CD1c-positive myeloid dendritic cell (primary cell): ENCODE data around the gene CD86.
"Not testable (repeated sequence)": the region's sequence is repeated elsewhere in the genome, so short reads cannot be mapped to it uniquely, and the experiment has no call there.

Experiments
- DNase-seq: peaks from one replicate; pipeline ENCODE4 v3.0.0-alpha.2; 2016; ENCODE audit errors: extremely low spot score

Gene CD86

DNA sequence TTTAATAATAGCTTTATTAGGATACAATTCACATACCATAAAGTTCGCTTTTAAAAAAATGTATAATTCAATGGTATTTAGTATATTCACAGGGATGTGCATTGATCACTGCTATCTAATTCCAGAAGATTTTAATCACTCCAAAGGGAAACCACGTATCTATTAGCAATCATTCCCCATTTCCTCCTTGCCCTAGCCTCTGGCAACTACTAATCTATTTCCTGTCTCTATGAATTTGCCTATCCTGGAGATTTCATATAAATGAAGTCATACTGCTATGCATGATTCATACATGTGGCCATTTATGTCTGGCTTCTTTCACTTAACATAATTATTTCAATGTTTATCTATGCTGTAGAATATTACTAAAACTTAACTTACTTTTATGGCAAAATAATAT lies 96.3 kb downstream of the CD86 start:
- no peak for DNase-seq

DNA sequence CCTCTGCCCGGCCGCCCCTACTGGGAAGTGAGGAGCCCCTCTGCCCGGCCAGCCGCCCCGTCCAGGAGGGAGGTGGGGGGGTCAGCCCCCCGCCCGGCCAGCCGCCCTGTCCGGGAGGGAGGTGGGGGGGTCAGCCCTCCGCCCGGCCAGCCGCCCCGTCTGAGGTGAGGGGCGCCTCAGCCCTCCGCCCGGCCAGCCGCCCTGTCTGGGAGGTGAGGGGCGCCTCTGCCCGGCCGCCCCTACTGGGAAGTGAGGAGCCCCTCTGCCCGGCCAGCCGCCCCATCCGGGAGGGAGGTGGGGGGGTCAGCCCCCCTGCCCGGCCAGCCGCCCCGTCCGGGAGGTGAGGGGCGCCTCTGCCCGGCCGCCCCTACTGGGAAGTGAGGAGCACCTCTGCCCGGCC lies 109.8 kb downstream of the CD86 start:
- DNase-seq: not testable (repeated sequence)

DNA sequence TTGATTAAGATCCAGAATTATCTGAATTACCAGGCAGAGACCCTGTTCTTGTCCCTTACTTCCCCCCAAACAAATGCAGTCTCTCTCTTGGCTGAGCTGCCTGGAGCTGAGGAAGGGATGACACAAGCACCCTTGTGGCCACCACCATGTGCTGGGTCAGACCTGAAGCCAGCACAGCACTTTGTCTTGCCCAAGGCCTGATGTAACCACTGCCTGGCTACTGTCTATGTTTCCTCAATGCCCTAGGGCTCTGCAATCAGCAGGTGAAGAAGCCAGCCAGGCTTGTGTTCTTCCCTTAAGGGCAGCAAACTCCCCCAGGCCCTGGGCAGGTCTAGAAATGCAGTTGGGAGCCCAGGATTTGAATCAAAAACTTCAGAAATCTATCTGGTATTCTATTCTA lies 112.5 kb downstream of the CD86 start:
- DNase-seq: no peak

DNA sequence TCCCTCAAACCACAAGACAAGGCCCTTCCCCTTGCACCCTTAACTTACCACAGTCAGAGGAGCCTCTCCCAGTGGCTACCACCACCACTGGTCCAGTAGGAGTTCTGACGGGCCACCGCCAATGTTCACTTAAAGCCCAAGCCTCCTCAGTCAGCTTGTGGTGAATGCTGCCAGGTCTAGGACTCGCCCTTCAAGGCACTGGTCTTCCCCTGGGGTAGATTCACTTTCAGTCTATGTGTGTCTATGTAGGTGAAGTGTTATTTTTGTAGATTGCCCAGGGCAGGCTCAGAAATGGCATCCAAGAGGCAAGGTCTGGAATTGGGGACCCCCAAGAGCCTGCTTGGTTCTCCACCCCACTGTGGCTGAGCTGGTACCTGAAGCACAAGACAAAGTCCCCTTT lies 112.9 kb downstream of the CD86 start:
- no peak for DNase-seq

DNA sequence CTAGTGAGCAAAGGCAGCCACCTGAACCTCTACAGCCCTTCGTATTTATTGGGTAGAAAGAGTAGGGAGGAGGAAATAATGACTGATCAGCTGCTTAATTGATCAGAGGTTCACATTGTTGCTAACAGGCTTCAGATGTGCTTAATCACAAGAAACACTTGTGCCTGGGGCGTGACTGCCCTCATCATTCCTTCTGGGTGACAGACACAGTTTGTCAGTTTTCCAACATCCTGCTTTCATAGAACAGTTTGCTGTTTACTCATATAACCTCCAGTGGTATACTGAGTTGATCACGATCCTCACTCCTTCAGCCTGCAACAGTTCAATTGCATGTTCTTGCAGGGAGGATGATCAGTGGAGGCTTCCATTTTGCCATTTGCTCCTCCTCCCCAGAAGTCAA lies 114.7 kb downstream of the CD86 start:
- no peak for DNase-seq
